Stimulated activated effector memory CD8-positive, alpha-beta T cell treated with anti-CD3 and anti-CD28 coated beads, Interleukin-12 subunit alpha, Interleukin-12 subunit beta, amount 100 ng/mL, for 72 hours (primary cell): Measurements from ENCODE around the gene LLPH.
A peak's percentile ranks its signal among the peaks of the same experiment; 100 is the strongest.
"Not testable (repeated sequence)": the region's sequence is repeated elsewhere in the genome, so short reads cannot be mapped to it uniquely, and the experiment has no call there.

Experiments used
- ATAC-seq: fragments of 150-1000 bp; cut with Tn5 transposase; 2 replicates; pipeline ENCODE4 v1.10.0; 2021
- DNase-seq, 2 donors: peaks; one replicate each; pipeline ENCODE4 v3.0.0; 2021 to 2022; ENCODE audit warnings: low spot score in 2 of 2
- H3K27ac Mint-ChIP-seq: one replicate; pipeline ENCODE4 v1.8.0; 2022; ENCODE audit warnings: mild to moderate bottlenecking, mixed read lengths
- H3K36me3 Mint-ChIP-seq: one replicate; pipeline ENCODE4 v1.8.0; 2022; ENCODE audit warnings: mild to moderate bottlenecking, mixed read lengths
- H3K4me1 Mint-ChIP-seq: one replicate; pipeline ENCODE4 v1.8.0; 2022; ENCODE audit warnings: mixed read lengths
- H3K4me3 Mint-ChIP-seq: one replicate; pipeline ENCODE4 v1.8.0; 2022; ENCODE audit warnings: mild to moderate bottlenecking, mixed read lengths
- H3K9me3 Mint-ChIP-seq: one replicate; pipeline ENCODE4 v1.8.0; 2022; ENCODE audit warnings: mixed read lengths

The LLPH gene

DNA sequence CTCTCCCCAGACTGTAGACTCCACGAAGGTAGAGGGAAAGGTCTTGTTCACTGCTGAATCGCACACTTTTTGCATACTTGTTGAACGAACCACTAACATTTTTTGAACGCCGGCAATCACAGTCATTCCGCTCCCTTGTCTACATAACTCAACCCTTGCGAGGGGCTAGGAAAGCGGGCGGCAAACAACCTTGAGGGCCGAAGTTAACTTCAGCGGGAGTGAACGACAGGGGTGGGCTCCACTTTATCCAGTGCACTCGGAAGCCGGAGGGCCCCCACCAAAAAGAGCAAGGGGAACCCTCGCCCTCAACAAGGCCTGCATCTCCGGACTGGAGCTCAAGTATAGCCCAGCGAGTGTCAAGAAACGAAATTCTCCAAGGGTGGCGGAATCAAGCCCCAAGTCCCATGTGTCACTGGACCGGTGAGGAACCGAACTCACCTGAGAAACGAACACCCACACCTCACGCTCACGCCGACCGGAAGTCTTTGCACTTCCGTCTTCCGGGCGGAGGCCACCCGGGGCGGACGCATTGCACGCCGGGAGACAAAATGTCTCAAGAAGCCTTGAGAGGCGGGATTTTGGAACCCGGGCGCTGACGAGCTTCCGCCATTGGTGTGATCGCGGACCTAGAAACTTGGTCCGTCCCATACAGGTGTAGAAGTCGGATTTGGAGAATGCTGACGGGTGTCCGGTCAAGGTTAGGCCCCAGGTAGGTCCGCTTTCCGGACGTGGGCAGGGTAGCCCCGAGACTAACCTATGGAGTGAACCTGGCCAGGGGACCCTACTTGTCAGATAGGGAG, at the start of gene LLPH:
Gene LLPH, minus strand, starts transcription at position 484 of the 800 bp plus-strand sequence. CDS start 1,644 bp downstream, outside the sequence.
- ATAC-seq (peak; percentile 99), DNase-seq (peak; percentile 68 to 90)
- peaks cover 43% of the 10 kb centered on the region for H3K4me1 Mint-ChIP-seq
- H3K9me3 Mint-ChIP-seq, result no peaks in the 10 kb centered on the region
- peaks cover 60% of the 10 kb centered on the region for H3K36me3 Mint-ChIP-seq
- H3K27ac Mint-ChIP-seq, result peak within 1 kb of the TSS; percentile 86
- peak within 1 kb of the TSS; percentile 88 for H3K4me3 Mint-ChIP-seq

DNA sequence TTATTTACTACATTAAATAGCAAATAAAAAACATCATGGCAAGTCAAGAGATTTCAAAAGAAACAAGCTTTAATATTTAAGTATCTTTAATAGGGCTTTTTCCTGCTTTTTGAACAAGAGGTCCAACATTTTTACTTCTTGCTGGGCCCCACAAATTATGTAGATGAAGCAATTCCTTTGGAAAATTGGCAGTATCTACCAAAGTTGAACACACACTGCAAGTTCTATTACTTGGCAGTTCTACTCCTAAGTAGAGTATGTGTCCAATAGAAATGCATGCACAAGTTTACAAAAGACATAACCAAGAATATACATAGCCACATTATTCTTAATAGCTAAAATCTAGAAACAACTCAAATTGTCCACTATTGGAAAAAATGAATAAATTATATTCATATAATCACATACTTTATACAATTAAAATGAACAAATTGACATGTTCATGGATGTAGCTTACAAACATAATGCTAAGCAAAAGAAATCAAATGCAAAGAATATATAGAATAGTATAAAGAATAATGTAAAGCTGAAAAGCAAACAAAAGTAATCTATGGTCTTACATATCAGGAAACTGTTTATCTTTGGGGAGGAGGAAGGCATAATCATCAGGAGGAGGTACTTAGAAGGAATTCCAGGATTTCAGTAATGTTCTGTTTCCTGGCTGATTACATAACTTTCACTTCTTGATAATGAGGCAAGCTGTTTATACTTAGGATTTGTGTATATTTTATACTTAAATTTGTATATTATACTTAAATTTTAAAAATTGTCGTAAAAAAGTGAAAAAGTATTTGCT, 45.8 kb upstream of the LLPH start:
- Mint-ChIP-seq H3K4me3 (no peak overlapping the region), H3K27ac (no peak overlapping the region), H3K4me1 (no peaks in the 10 kb centered on the region), H3K9me3 (no peaks in the 10 kb centered on the region), H3K36me3 (no peaks in the 10 kb centered on the region)
- ATAC-seq, result no peak
- no peak for DNase-seq

DNA sequence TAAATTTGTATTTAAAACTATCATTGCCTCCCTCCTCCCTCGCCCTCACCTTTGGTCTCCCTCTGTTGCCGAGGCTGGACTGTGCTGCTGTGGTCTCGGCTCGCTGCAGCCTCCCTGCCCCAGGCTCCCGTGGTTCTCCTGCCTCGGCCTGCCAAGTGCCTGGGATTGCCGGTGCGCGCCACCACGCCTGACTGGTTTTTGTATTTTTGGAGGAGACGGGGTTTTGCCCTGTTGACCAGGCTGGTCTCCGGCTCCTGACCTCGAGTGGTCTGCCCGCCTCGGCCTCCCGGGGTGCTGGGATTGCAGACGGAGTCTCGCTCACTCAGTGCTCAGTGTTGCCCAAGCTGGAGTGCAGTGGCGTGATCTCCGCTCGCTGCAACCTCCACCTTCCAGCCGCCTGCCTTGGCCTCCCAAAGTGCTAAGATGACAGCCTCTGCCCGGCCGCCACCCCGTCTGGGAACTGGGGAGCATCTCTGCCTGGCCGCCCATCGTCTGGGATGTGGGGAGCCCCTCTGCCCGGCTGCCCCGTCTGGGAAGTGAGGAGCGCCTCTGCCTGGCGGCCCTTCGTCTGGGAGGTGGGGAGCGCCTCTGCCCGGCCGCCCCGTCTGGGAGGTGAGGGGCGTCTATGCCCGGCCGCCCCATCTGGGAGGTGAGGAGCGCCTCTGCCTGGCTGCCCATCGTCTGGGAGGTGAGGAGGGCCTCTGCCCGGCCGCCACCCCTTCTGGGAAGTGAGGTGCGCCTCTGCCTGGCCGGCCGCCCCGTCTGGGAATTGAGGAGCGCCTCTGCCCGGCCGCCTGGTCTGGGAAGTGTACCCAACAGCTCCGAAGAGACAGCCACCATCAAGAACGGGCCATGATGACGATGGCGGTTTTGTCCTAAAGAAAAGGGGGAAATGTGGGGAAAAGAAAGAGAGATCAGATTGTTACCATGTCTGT, 44.1 kb upstream of the LLPH start:
- not testable (repeated sequence) for H3K36me3 Mint-ChIP-seq, H3K4me1 Mint-ChIP-seq, H3K27ac Mint-ChIP-seq, H3K4me3 Mint-ChIP-seq, H3K9me3 Mint-ChIP-seq, ATAC-seq, DNase-seq

DNA sequence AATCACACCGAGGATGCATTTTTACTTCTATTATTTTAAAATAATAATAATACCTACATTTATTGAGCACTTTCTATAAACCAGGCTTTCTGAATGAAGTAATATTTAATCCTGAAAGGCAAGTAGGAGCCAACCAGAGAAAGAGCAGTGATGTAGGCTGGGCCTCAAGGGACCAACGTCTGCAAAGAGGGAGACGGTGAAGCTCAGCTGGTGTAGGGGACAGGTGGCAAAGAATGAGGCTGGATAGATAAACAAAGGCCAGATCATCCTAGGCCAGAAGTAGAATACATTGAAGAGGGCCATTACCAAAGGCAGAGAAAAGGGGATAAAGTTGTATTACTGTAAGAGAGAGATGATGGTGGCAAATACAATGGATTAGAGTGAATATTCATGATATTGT, 40.1 kb upstream of the LLPH start:
- H3K4me3 Mint-ChIP-seq, result peak overlapping the region; percentile 95
- DNase-seq (no peak), ATAC-seq (no peak)
- H3K4me1 Mint-ChIP-seq, result peaks cover 36% of the 10 kb centered on the region
- peaks cover 33% of the 10 kb centered on the region for H3K36me3 Mint-ChIP-seq
- peak overlapping the region; percentile 99 for H3K27ac Mint-ChIP-seq
- H3K9me3 Mint-ChIP-seq, result peaks cover 3% of the 10 kb centered on the region

DNA sequence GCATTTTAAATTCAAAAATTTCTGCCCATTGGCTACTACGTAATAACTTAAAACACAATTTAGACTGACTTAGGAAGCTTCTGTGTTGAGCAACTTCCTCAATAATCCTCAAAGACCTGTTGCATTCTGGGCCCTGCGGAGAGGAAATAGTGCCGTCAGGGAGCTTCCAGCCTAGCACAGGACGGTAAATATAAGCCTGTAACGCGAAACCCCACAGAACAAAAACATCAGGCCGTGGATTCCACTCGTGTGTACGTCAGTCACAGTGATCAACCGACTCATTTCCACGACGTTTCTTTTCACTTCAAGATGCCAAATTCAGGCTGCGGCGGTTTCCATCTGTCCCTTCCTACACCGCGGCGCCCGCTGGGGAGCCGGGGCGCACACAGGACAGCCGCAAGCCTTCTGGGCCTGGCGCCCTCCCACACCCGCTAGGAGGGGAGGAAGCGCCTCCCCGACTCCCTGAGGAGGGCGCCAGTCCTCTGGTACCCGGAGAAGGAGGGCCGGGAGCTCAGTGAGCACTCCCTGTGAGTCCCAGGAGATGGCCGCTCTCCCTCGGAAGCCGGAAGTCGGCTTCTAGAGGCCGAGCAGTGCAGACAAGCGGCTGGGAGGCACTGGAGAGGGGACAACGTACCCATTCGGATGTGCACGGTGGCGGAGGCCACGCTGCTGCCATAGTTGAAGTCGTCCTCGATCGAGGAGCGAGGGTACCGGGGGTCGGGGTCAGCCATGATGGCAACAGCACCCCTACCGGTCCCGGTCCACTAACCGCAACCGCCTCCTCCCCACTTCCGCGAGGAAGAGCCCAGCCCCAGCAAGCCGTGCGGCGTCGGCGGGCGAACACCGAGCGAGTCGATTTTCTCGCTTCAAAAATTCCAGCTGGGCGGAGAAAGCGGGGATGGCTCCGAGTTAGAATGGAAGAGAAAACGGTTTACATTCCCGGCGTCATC, 38.9 kb upstream of the LLPH start, which contains the start of gene TMBIM4:
Gene TMBIM4, minus strand, starts transcription at position 776 of the 950 bp plus-strand sequence. Its CDS starts 45 bp downstream, at position 731.
- Mint-ChIP-seq H3K9me3 (peaks cover 10% of the 10 kb centered on the region), H3K36me3 (peaks cover 43% of the 10 kb centered on the region), H3K4me1 (peaks cover 47% of the 10 kb centered on the region), H3K27ac (peak within 1 kb of the TSS; percentile 99), H3K4me3 (peak within 1 kb of the TSS; percentile 95)
- DNase-seq (peak; percentile 75 to 92), ATAC-seq (peak; percentile 90)

DNA sequence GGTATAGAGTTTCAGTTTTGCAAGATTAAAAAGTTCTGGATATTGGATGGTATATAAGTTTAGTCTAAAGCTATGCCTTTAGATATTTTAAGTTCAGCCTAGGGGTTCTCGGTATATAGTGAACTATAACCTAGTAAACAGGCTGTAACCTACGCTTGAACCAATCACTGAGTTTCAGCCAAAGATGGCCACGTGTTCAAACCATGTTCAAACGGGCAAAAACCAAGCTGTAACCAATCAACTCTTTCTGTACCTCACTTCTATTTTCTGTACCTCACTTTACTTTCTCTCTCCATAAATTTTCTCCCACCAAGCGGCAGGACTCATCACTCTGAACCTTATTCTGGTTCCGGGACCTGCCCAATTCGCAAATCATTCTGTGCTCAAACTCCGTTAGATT, 37.9 kb upstream of the LLPH start:
- H3K4me1 Mint-ChIP-seq, result peaks cover 58% of the 10 kb centered on the region
- ATAC-seq, result no peak

DNA sequence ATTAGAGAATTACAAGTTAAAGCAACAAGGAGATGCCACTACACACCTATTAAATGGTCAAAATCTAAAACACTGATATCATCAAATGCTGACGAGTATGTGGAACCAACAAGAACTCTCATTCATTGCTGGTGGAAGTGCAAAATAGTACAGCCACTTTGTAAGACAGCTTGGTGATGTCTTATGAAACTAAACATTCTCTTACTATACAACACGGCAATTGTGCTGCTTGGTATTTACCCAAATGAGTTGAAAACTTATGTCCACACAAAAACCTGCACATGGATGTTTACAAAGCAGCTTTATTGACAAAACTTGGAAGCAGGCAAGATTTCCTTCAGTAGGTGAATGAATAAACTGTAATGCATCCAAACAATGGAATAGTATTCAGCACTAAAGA, 36.0 kb upstream of the LLPH start:
- Mint-ChIP-seq H3K4me1 (peaks cover 75% of the 10 kb centered on the region), H3K27ac (peak overlapping the region; percentile 15), H3K4me3 (no peak overlapping the region)

More for the DNA sequence above, 37.9 kb upstream of the LLPH start:
- Mint-ChIP-seq H3K27ac (peak overlapping the region; percentile 99), H3K9me3 (peaks cover 12% of the 10 kb centered on the region), H3K36me3 (peaks cover 46% of the 10 kb centered on the region), H3K4me3 (peak overlapping the region; percentile 95)
- no peak for DNase-seq

DNA sequence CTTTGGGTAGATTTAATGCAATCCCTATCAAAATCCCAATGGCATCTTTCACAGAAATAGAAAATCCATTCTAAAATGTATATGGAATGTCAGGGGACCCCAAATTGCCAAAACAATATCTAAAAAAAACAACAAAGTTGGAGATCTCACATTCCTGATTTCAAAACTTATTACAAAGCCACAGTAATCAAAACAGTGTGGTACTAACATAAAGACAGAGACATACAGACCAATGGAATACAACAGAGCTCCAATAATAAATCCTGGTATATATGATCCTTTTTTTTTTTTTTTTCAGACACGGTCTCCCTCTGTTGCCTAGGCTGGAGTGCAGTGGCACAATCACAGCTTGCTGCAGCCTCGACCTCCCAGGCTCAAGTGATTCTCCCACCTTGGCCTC, 34.6 kb upstream of the LLPH start:
- peaks cover 67% of the 10 kb centered on the region for H3K4me1 Mint-ChIP-seq
- ATAC-seq (no peak), DNase-seq (no peak)
- H3K27ac Mint-ChIP-seq, result no peak overlapping the region
- H3K4me3 Mint-ChIP-seq, result no peak overlapping the region
- peaks cover 60% of the 10 kb centered on the region for H3K36me3 Mint-ChIP-seq
- peaks cover 12% of the 10 kb centered on the region for H3K9me3 Mint-ChIP-seq

More for the DNA sequence above, 36.0 kb upstream of the LLPH start:
- no peak for DNase-seq
- ATAC-seq, result no peak
- peaks cover 12% of the 10 kb centered on the region for H3K9me3 Mint-ChIP-seq
- peaks cover 53% of the 10 kb centered on the region for H3K36me3 Mint-ChIP-seq

DNA sequence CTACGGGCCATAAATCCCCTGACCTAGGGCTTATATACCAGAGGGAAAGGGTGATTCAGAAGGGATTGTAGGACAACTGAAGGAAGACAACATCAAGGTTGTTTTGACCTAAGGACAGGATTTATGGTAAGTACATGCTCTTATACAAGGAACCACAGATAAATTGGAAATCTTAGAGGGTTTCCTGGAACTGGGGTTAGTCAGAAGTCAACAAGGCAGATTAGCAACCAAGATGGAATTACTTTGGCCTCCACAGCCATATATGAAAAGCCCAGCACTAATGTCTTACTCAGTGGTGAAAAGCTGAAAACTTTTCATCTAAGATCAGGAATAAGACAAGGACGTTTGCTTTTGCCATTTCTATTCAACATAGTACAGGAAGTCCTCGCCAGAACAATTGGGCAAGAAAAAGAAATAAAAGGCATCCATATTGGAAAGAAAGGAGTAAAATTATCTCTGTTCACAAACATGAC, 33.8 kb upstream of the LLPH start:
- DNase-seq, result no peak
- ATAC-seq, result no peak
- H3K4me3 Mint-ChIP-seq, result no peak overlapping the region
- peaks cover 12% of the 10 kb centered on the region for H3K9me3 Mint-ChIP-seq
- peaks cover 60% of the 10 kb centered on the region for H3K36me3 Mint-ChIP-seq
- peaks cover 72% of the 10 kb centered on the region for H3K4me1 Mint-ChIP-seq
- H3K27ac Mint-ChIP-seq, result peak overlapping the region; percentile 76

DNA sequence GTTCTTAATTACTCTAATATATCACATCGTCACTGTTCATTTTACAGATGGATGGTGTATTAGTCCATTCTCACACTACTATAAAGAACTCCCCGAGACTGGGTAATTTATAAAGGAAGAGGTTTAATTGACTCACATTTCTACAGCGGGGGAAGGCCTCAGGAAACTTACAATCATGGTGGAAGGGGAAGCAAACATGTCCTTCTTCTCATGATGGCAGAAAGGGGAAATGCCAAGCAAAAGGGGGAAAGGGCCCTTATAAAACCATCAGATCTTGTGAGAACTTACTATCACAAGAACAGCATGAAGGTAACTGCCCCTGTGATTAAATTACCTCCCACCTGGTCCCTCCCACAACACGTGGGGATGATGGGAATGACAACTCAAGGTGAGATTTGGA, 32.7 kb upstream of the LLPH start:
- no peak for DNase-seq
- peaks cover 12% of the 10 kb centered on the region for H3K9me3 Mint-ChIP-seq
- H3K27ac Mint-ChIP-seq, result no peak overlapping the region
- peaks cover 71% of the 10 kb centered on the region for H3K4me1 Mint-ChIP-seq
- no peak for ATAC-seq
- H3K4me3 Mint-ChIP-seq, result no peak overlapping the region
- peaks cover 61% of the 10 kb centered on the region for H3K36me3 Mint-ChIP-seq

DNA sequence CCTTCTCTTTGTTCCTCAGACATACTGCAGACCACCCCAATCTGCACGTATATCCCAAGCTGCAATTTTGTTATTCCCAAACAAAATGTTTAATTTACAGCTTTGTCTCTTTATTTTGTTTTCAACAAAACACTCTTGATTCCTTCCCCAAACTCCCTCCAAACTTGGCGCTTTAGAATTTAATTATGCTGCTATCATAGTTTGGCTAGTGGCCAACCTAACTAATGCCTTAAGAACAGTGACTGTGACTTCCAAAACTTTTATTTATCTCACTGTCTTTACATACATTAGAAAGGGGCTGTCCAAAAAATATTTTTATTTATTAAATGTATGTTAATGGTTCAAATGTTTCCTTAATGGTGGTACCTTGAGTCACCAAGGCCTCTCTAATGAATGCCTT, 32.2 kb upstream of the LLPH start:
- Mint-ChIP-seq H3K4me3 (no peak overlapping the region), H3K4me1 (peaks cover 67% of the 10 kb centered on the region), H3K27ac (no peak overlapping the region), H3K36me3 (peaks cover 61% of the 10 kb centered on the region), H3K9me3 (peaks cover 12% of the 10 kb centered on the region)
- ATAC-seq (no peak), DNase-seq (no peak)

DNA sequence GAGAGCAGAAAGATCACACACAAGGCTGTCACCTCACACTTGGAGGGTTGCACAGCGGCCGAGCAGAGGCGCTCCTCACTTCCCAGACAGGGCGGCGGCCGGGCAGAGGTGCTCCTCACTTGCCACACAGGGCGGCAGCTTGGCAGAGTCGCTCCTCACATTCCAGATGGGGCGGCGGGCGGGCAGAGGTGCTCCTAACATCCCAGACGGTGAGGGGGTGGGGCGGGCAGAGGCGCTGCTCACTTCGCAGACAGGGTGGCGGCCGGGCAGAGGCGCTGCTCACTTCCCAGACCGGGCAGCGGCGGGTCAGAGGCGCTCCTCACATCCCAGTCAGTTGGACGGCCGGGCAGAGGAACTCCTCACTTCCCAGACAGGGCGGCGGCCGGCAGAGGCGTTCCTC, 30.2 kb upstream of the LLPH start:
- Mint-ChIP-seq H3K27ac (no peak overlapping the region), H3K4me1 (peaks cover 74% of the 10 kb centered on the region), H3K9me3 (peaks cover 10% of the 10 kb centered on the region), H3K4me3 (no peak overlapping the region), H3K36me3 (peaks cover 51% of the 10 kb centered on the region)
- ATAC-seq (no peak), DNase-seq (no peak)

DNA sequence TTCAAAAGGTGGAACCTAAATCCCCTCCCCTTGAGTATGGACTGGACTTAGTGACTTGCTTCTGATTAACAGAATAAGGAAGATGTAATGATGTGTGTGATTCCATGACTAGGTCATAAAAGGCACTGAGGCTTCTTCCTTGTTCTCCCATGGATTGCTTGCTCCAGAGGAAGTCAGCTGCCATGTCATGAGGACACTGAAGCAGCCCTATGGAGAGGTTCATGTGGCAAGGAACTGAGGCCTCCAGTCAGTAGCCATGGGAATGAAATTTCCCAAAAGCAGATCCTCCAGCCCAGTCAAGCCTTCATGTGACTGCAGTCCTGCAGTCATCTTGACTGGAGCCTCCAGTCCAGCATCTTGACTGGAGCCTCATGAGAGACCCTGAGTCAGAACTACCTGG, 28.6 kb upstream of the LLPH start:
- ATAC-seq (no peak), DNase-seq (no peak)
- Mint-ChIP-seq H3K4me1 (peaks cover 67% of the 10 kb centered on the region), H3K27ac (no peak overlapping the region), H3K36me3 (peaks cover 37% of the 10 kb centered on the region), H3K9me3 (no peaks in the 10 kb centered on the region), H3K4me3 (no peak overlapping the region)

DNA sequence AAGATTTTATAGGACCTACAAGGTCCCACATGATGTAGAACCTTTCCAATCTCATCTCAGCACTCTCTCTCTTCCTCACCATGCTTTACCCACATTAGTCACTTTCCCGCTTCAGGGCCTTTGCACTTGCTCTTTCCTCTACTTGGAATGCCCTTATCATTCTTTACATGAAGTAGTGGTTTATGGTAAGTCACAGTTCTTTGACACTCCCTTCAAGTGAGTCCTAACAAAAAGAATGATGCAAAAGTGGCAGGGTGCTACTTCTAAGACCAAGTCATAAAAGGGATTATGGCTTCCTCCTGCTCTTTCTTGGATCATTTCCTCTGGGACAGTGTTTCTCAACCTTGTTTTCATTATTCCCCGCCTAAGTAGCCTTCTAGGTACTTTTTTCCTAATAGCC, 26.1 kb upstream of the LLPH start:
- Mint-ChIP-seq H3K9me3 (no peaks in the 10 kb centered on the region), H3K27ac (peak overlapping the region; percentile 6), H3K4me3 (no peak overlapping the region), H3K36me3 (peaks cover 55% of the 10 kb centered on the region), H3K4me1 (peaks cover 47% of the 10 kb centered on the region)
- no peak for DNase-seq
- no peak for ATAC-seq
